ENCODE measurements around the gene FOXQ1.
A peak's percentile ranks its signal among the peaks of the same experiment; 100 is the strongest.
"Not testable (repeated sequence)": the region's sequence is repeated elsewhere in the genome, so short reads cannot be mapped to it uniquely, and the experiment has no call there.

FOXQ1 gene

DNA sequence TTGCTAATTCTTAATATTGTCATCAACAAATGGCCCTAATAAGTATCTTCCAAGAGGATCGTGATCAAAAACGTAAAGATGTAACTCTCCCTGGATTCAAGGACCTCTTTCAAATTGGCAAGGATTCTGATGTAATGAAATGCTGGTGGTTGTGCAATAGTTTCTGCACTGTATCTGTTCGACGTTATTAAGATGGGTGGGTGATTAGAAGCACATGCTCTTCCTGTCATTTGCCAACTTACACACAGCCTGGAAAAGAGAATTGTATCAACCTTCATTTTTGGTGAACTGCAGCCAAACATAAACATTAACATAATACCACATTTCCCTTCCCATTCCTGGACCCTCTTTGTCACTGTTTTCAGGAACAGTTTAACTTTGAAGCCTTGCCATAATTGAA, 9.8 kb downstream of the FOXQ1 start:
- peak; percentile 85 to 87 for DNase-seq (ENCODE audit: low read depth in 2 of 2)

DNA sequence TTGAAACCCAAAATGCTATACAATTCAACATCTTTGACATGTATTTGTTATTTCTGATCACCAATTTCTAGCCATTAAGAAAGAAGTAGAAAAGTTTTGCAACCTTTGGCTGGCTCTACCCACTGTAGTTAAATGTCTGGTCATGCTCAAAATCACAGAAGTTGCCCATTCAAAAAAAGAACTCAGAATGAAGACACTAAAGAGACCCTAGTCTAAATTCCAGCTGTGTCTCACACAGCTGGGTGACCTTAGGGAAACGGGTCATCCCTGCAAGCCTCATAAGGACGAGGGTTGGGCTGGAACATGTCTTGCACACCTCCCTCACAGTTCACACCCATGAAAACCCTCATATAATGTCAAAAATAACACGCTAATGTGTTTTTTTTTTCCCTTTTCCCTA, 10.3 kb downstream of the FOXQ1 start:
- no peak for DNase-seq (ENCODE audit: low read depth in 2 of 2)

DNA sequence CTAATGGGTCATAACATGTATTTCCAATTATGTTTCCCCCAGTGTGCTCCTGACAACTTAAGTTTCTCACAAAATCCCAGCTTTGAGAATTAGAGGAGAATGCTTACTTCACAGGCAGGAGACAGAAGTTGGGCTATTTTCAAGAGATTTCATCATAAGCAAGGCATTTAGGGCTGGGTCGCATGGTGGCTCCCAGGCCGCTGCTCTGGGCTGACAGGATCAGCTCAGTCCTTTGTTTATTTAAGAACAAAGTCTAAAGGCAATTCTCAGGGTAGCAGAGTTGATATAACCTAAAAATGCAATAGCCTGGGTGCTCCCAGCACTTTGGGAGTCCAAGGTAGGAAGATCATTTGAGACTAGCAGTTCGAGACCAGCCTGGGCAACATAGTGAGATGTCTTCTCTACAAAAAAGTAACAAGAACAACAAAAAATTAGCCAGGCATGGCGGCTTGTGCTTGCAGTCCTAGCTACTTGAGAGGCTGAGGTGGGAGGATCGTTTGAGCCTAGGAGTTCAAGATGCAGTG, 10.9 kb downstream of the FOXQ1 start:
- DNase-seq (ENCODE audit: low read depth in 2 of 2) = peak in 1 of 2 experiments; percentile 10

DNA sequence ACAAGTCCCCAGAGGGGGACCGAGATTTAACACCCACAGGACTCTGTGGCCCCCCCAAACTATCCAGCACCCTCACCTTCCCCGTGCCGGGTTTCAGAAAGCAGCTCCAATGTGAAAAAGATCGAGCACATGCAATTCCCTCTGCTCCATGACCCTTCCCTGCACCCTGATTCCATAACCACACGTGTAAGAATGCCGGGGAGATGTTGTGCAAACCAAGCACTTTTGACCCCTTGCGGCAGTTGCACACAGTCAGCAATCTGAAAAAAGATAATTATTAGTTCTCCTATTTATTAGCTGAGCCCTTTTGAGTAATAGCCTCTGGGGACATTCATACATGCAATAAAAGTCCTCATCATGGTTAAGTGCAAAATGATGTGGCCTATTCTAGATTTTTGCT, 13.0 kb downstream of the FOXQ1 start:
- no peak for DNase-seq (ENCODE audit: low read depth in 2 of 2)

DNA sequence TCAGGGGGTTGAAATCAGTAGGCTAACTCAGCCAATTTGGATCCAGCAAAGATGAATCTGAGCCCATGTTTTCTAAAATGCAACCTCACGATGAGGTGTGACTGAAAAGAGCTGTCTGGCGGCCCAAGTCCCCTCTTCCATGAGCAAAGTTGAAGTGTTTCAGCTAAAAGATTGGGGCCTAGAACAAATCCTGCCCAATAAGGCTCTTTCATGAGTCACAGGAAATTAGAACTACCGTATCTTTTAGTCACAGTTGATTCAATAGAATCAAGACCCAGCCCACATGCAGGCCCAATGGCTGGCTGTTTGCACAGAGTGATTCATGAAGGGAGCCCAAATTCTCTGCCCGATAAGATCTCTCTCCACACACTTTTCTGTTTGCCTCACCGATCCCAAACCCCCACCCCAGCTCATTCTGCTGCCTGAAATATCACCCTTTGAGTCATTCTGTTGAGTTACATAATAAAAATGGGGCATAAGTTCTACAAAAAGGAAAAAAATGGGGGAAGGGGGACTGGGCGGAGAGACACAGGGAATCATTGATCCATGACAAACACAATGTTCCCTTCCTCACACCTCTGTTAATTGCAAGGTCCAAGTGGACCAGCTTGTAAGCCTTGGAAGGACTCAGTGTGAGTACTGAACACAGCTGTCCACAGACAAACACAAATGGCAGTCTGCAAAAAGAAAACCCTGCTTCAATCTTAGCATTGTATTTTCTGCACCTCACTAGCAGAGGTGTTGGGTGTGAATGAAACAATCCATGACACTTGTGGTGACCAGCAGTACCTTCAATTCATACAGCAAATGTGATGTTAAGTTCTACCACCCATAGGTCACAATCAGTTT, 13.8 kb downstream of the FOXQ1 start:
- DNase-seq (ENCODE audit: low read depth in 2 of 2) = peak; percentile 79 to 80

DNA sequence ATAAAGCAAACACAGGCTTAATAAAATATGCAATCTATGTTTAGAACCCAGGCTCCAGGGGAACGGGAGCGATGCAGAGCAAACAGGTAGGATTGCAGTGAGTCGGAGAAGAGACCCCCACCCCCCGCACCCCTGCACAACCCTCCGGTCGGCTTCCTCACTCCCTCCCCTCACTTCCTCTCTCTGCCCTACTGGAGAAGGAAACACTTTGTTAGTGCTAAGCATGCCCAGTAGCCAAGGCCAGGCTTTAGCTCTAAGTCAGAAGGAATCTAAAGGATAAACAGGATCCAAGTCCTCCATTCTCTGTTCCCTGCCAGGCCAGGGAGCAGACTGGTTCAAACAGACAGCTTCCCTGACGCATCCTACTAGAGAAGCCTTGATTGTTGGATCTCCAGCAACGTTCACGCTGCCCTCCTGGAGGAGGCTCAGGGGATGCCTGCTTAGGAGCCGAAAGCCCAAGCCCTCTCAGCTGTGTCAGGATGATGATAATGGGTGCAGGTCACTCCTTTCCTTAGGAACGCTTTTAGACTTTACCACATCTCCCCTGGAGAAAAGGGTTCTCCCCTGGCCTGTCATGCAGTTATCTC, 14.7 kb downstream of the FOXQ1 start:
- no peak for DNase-seq (ENCODE audit: low read depth in 2 of 2)

DNA sequence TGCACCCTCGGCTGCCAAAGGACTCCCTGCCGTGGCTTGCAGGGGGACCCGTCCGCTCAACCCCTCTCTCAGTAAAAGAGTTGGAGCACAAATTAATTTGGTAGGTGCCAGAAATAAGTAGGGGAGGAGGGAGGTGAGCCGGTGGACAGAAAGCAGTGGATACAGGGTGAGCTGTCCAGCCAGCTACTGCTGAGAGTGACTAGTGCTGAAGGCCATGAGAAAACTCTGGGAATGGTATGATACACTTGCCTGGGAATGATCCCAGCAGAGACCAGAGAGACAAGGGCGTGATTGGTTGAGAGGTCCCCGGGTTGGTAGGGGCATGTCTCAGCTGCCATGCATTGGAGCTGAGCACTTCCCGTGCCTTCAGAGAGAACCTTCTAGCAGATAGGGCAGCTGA, 15.7 kb downstream of the FOXQ1 start:
- no peak for DNase-seq (ENCODE audit: low read depth in 2 of 2)

DNA sequence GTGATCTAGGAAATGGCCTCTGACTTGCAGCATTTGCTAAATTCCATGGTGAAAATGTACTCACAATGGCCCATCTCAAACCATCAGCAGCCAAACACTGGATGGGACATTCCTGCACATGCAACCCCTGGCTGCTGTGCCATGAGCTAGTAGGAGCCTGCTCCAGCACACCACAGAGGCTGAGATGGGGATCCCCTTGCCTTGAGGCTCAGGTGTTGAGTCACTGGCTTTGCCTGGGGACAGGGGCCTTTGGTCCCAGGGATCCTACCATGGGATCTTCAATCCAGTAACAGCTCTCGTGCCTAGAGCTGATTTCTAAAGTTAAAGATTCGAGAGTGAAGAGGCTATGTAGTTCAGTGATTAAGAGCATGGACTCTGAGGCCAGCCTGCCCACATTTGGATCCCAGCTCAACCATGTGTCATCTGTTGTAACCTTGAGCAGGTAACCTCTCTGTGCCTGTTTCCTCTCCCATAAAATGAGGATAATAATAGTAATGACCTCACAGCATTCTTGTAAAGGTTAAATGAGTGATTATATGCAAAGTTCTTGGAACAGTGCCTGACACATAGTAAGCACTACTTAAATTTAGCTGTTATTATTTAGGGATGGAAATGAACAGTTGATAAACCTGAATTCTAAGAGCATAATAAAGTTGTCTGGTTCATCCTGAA, 16.4 kb downstream of the FOXQ1 start:
- DNase-seq (ENCODE audit: low read depth in 2 of 2) = no peak

DNA sequence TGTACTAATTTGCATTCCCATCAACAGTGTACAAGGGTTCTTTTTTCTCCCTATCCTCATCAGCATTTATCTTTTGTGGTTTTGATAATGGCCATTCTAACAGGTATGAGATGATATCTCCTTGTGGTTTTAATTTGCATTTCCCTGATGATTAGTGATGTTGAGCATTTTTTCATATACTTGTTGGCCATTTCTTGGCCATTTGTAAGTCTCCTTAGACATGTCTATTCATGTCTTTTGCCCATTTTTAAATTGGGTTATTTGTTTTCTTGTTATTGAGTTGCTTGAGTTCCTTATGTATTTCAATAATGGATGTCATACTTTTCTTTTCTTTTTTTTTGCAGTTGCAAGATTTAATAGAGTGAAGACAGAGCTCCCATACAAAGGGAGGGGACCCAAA, 17.8 kb downstream of the FOXQ1 start:
- DNase-seq (ENCODE audit: low read depth in 2 of 2) = no peak

DNA sequence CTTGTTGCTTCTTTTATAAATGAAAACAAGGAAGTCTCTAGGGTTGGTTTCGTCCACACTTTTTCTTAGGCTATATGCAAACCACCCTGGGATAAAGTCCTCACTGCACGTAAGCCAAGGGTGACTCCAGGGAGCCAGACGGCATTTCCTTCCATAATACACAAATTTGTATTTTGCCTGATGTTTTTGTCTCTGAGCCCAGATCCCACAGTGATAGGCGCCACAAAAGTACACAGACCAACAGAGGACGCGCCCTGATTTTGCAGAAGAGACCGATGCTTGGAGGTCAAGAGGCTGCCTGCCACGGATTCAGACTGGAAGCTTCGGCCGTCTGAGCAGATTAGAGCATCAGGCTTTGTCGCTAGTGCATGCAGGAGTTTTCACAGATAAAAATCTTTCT, 22.8 kb downstream of the FOXQ1 start:
- DNase-seq (ENCODE audit: low read depth in 2 of 2) = no peak

DNA sequence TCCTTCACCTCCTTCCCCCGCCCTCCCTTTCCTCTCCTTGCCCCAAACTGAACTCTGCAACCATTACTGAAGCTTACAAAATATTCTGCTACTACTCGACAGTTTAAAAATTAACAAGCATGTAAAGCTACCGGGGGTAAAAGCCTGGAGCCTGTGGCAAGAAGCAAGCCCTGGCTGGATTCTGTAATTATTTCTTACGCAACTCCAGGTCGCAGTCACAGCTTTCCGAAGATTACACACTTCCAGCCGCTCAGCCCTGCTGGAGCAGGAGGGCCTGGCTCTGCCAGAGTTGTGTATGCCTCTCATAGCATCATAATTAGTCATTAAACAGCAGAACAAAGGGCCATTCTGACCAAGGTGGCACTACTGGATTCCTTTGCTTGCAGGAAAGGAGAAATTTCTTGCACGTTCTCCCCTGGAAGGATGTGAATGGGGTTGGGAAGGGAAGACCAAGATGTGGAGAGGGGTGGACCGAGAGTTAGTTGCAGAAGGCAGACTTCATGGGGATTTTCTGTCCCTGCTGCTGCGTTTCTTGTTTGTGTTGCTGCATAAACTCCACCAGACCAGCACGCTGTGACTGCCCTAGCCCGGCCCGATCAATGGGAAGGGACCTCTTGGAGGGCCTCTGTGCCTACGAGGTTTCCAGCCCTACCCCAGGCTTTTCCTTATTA, 23.6 kb downstream of the FOXQ1 start:
- DNase-seq (ENCODE audit: low read depth in 2 of 2) = peak; percentile 49 to 50

DNA sequence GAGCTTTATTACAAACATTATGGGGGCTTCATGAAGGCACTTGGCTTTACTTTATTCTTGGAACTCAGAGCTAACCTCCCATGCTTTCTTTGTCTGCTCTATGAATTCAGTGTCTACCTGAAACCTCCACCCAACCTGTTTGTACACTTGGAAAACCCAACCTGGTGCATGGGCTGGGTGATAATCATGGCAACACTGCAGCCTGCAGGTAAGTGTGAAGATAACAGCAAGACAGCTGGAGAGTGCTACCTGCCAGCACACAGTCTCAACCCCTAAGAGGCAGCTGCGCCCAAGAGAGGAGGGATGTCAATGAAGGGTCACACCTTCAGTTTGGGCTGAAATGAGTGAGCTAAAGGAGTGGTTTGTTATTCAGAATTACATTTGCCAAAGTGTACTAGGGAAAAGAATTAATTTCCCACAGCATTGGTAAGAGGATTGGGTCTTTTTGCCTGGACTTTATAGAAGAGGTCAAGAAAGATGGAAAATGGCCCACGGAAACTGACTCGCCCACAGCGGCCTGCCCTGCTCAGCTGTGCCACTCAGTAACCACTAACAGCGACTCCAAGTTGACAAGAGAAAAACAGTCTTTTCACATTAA, 24.4 kb downstream of the FOXQ1 start:
- DNase-seq (ENCODE audit: low read depth in 2 of 2) = no peak

DNA sequence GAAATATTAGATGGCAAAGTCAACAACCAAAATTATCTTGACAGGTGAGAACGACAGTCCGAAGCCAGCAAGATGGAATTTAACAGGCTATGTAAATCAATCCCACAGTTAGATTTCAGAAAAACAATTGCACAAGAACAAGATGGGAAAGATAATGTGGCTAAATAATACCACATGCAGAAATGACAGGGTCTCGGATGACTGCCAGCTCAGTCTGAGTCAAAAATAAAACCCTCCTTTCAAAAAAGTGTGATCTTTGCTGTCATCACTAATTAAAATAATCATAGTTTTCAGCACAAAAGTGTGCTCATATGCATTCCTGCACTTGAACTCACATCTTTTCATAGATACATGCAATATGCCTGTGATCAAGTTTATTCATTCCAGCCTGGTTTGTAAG, 25.9 kb downstream of the FOXQ1 start:
- peak; percentile 70 to 74 for DNase-seq (ENCODE audit: low read depth in 2 of 2)

DNA sequence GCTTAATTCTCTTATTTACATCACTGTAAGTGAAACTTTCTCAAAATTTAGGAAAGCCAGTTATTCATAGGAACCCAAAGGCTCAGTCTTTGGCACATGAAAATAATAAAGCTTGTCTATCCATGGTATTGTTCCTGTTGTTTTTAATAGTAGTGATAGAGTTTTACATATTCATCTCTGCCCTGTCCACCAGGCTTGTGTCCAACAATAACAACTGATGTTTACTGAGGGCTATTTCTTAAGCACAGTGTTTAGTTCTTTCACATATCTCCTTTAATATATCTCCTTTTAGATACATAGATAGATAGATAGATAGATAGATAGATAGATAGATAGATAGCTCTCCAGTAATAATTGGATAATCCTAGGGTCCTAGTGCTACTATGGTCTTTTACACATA, 34.2 kb downstream of the FOXQ1 start:
- no peak for DNase-seq (ENCODE audit: low read depth in 2 of 2)

DNA sequence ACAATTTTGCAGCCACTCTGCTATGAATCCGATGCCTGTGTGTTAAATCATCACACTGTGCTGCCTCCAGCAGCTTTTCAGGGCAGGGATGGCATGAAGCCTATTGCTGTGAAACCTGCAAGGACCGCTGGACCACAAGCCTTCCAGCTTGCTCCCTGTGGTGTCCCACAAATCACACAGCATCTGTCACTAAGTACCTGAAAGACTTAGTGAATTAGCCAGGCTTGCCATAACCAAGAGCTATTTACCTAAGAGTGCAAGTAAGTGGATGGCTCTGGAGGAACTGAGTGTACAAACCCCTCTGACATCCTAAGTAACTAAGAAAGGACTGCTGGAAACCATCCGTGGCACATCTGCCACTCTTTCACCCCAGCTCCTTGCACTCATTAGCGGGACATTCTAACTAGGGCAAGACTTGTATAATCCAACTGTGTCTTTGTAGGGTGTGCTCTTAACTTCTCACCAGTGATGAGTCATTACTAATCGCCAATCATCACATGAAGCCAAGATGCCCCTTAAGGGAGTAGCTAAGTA, 34.7 kb downstream of the FOXQ1 start:
- DNase-seq (ENCODE audit: low read depth in 2 of 2) = no peak

DNA sequence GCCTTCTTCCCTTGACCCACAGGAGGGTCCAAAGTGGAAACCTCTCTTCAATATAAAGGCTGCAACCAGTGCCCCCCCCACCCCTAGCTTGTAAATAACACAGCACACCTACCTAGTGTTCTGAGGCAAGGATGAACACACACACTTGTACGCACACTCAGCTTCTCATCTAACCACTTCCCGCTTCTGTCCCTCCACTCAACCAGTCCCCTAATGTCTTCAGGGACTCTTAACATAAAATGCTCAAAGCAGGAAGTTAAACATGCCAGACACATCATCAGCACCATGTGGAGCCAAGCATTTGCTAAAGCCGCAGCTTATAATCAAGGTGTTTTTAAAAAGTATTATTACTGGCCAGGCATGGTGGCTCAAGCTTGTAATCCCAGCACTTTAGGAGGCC, 35.3 kb downstream of the FOXQ1 start:
- DNase-seq (ENCODE audit: low read depth in 2 of 2) = no peak

DNA sequence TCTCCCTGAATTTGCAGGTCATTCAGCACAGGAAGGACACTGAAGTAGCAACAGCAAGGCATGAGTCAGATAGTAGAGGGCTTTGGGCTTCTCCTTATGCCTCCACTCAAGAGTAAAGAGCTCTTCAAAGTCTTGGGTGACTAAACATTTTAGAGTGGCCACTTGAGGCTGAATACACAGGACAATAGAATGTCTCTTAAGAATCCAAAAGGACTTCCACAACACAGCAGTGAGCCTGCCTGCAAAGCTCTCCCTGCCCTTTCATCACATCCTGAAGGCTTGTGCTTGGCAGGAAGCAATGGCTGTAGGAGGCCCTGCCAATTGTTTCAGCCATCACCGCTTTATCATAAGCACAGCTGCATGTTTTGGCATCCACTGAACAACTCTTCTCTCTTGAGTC, 36.8 kb downstream of the FOXQ1 start:
- no peak for DNase-seq (ENCODE audit: low read depth in 2 of 2)

DNA sequence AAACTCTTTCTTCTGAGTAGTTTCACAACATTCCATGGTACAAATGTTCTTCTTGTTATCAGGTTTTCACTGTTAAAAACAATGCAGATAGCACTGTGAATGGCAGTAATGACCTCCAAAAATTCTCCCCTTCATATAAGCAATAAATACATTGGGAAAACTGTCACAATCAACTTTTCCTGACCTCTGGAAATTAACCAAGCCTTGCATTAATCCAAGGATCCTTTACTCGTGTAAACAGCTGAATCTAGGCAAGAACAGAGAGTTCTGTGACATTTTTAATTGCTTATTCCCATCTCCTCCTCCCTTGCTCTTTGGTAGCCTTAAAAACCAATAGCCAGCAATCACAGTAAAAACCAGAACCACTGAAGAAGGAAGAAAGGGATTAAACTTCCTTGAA, 37.8 kb downstream of the FOXQ1 start:
- DNase-seq (ENCODE audit: low read depth in 2 of 2) = no peak

DNA sequence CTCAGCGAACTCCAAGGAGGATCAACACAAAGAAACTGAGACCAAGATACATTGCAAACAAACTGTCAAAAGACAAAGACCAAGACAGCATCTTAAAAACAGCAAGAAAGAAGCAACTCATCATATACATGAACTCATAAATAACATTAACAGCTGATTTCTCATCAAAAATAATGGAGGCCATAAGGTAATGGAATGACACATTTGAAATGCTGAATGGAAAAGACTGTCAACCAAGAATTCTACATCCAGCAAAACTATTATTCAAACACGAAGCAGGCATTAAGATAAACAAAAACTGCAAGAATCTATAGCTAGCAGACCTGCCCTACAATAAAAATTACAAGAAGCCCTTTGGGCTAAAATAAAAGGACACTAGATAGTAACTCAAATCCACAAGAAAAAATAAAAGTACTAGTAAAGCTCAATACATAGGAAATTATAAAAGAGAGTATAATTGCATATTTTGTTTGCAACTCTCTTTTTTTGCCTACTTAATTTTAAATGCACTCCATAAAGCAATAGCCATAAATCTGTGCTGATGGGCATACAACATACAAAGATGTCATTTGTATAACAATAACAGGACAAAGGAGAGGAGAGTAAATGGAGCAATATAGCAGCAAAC, 39.6 kb downstream of the FOXQ1 start:
- DNase-seq (ENCODE audit: low read depth in 2 of 2) = no peak

DNA sequence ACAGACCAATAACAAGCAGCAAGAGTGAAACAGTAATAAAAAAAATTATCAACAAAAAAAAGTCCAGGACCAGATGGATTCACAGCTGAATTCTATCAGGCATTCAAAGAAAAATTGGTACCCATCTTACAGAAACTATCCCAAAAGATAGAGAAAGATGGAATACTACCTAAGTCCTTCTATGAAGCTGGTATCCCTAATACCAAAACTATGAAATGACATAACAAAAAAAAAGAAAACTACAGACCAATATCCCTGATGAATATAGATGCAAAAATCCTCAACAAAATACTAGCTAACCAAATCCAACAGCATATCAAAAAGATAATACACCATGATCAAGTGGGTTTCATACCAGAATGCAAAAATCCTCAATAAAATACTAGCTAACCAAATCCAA, 43.2 kb downstream of the FOXQ1 start:
- not testable (repeated sequence) for DNase-seq (ENCODE audit: low read depth in 2 of 2)

DNA sequence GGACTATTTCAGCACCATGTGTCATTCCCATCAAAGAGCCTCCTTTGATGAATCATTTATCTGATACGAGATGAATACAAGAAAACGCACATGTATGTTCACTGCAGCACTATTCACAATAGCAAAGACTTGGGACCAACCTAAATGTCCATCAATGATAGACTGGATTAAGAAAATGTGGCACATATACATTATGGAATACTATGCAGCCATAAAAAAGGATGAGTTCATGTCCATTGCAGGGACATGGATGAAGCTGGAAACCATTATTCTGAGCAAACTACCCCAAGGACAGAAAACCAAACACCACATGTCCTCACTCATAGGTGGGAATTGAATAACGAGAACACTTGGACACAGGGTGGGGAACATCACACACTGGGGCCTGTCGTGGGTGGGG, 49.8 kb downstream of the FOXQ1 start:
- not testable (repeated sequence) for DNase-seq (ENCODE audit: low read depth in 2 of 2)
